PFSK-1 (cell line): ENCODE measurements around the gene C1QTNF5.

Source experiments
- FOXP2 ChIP-seq: optimal IDR thresholded peaks from 2 replicates; pipeline ENCODE3; 2011; ENCODE audit warnings: borderline replicate concordance, control low read depth, inconsistent platforms; ENCODE audit not compliant: insufficient read depth; ENCODE audit errors: extremely low read length, extremely low read depth
- POLR2AphosphoS5 ChIP-seq: IDR thresholded peaks from 2 replicates; pipeline ENCODE4 v1.6.1; 2012; ENCODE audit warnings: low read depth, mild to moderate bottlenecking, control low read depth, low read length, moderate library complexity
- SIN3A ChIP-seq: IDR thresholded peaks from 2 replicates; pipeline ENCODE4 v1.6.1; 2012; ENCODE audit warnings: mild to moderate bottlenecking, low read length, moderate library complexity, borderline replicate concordance; ENCODE audit not compliant: insufficient read depth
- TAF1 ChIP-seq: IDR thresholded peaks from 2 replicates; pipeline ENCODE4 v1.6.1; 2012; ENCODE audit warnings: low read length, control low read depth, borderline replicate concordance; ENCODE audit not compliant: insufficient read depth
- TF ChIP-seq, protein P1 (sequence below), 2 experiments: IDR thresholded peaks; 2 replicates each; pipeline versions ENCODE4 v1.6.1 to v1.8.0; 2011 to 2012; ENCODE audit warnings: low read depth in 2 of 2, low read length in 2 of 2, control low read depth in 1 of 2, inconsistent platforms in 1 of 2, mild to moderate bottlenecking in 1 of 2, moderate library complexity in 1 of 2; ENCODE audit not compliant: insufficient read depth in 1 of 2

DNA sequence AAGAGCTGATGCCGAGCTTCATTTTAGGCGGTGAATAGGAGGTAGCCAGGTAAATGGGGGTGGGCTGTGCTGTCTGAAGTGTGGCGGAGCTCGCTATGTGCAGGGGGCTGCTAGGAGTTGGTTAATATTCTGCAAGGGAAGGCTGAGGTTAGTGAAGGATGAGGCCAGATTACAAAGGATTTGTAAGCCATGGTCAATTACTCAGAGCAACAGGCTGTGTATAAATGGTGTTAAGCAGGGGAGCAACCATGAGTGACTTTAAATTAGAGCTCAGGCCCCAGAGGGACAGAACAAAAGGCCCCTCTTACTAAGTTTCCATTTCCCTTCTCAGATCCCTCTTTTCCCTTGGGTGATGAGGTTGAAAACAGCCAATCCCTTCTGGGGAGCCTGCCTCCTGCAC, 16.5 kb downstream of the C1QTNF5 start:
- TF ChIP-seq SIN3A (no peak), POLR2AphosphoS5 (no peak), FOXP2 (no peak), TAF1 (no peak)
- TF ChIP-seq, protein P1, sequence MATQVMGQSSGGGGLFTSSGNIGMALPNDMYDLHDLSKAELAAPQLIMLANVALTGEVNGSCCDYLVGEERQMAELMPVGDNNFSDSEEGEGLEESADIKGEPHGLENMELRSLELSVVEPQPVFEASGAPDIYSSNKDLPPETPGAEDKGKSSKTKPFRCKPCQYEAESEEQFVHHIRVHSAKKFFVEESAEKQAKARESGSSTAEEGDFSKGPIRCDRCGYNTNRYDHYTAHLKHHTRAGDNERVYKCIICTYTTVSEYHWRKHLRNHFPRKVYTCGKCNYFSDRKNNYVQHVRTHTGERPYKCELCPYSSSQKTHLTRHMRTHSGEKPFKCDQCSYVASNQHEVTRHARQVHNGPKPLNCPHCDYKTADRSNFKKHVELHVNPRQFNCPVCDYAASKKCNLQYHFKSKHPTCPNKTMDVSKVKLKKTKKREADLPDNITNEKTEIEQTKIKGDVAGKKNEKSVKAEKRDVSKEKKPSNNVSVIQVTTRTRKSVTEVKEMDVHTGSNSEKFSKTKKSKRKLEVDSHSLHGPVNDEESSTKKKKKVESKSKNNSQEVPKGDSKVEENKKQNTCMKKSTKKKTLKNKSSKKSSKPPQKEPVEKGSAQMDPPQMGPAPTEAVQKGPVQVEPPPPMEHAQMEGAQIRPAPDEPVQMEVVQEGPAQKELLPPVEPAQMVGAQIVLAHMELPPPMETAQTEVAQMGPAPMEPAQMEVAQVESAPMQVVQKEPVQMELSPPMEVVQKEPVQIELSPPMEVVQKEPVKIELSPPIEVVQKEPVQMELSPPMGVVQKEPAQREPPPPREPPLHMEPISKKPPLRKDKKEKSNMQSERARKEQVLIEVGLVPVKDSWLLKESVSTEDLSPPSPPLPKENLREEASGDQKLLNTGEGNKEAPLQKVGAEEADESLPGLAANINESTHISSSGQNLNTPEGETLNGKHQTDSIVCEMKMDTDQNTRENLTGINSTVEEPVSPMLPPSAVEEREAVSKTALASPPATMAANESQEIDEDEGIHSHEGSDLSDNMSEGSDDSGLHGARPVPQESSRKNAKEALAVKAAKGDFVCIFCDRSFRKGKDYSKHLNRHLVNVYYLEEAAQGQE (IDR thresholded peaks at IDR 0.05; ENCODE audit: insufficient read depth in 1 of 2, low read depth in 2 of 2, low read length in 2 of 2), result no peak
